SU-DHL-6 (cell line): ENCODE results near the gene LASP1NB.

ENCODE experiments used
- H2AFZ ChIP-seq: fragments of 200-600 bp; sonication (generic); 2 replicates; pipeline ENCODE4 v1.6.1; 2014; ENCODE audit warnings: low read depth, mild to moderate bottlenecking, moderate library complexity, mixed read lengths, antibody characterized with exemption, low read length; ENCODE audit not compliant: severe bottlenecking
- H3F3A ChIP-seq: fragments of 200-600 bp; shearing (Covaris generic); 2 replicates; pipeline ENCODE4 v1.6.0; 2016; ENCODE audit warnings: antibody characterized with exemption, mild to moderate bottlenecking; ENCODE audit not compliant: insufficient read depth
- H3K27ac ChIP-seq: fragments of 200-600 bp; sonication (generic); 2 replicates; pipeline ENCODE4 v1.5.1; 2016; ENCODE audit warnings: low read depth, mild to moderate bottlenecking, low read length, moderate library complexity, mixed read lengths
- H3K27me3 ChIP-seq: fragments of 200-600 bp; sonication (generic), shearing (Covaris generic); 2 replicates; pipeline ENCODE4 v1.6.0; 2014; ENCODE audit warnings: mild to moderate bottlenecking, low read length
- H3K36me3 ChIP-seq: fragments of 200-600 bp; sonication (generic); 2 replicates; pipeline ENCODE4 v1.6.1; 2014; ENCODE audit warnings: mild to moderate bottlenecking, low read length, mixed read lengths
- H3K4me2 ChIP-seq: fragments of 300-600, 200-600 bp; shearing (Covaris generic), sonication (generic); 2 replicates; pipeline ENCODE4 v1.6.0; 2014; ENCODE audit warnings: low read length, low read depth, mild to moderate bottlenecking; ENCODE audit not compliant: poor library complexity, severe bottlenecking
- H3K4me3 ChIP-seq: fragments of 200-600 bp; sonication (generic); 2 replicates; pipeline ENCODE4 v1.5.1; 2014; ENCODE audit warnings: antibody characterized with exemption, low read length, mild to moderate bottlenecking, mixed read lengths; ENCODE audit not compliant: insufficient read depth, poor library complexity, severe bottlenecking
- H3K79me2 ChIP-seq: fragments of 200-600 bp; sonication (generic); 2 replicates; pipeline ENCODE4 v1.6.1; 2014; ENCODE audit warnings: mild to moderate bottlenecking, low read length, moderate library complexity; ENCODE audit not compliant: insufficient read depth
- H3K9ac ChIP-seq: fragments of 200-600 bp; sonication (generic); 2 replicates; pipeline ENCODE4 v1.7.0; 2014; ENCODE audit warnings: mild to moderate bottlenecking, low read length
- H3K9me2 ChIP-seq: fragments of 200-600 bp; sonication (generic); replicated peaks from 2 replicates; pipeline ENCODE4 v1.6.1; 2014; ENCODE audit warnings: low read length; ENCODE audit not compliant: insufficient read depth
- H3K9me3 ChIP-seq: fragments of 200-600 bp; sonication (generic); 2 replicates; pipeline ENCODE4 v1.6.1; 2014; ENCODE audit warnings: low read length, mixed read lengths; ENCODE audit not compliant: insufficient read depth
- H4K20me1 ChIP-seq: fragments of 200-600 bp; sonication (generic); 2 replicates; pipeline ENCODE4 v1.6.1; 2014; ENCODE audit warnings: low read depth, mild to moderate bottlenecking, antibody characterized with exemption, low read length, moderate library complexity, mixed read lengths
- EZH2phosphoT487 ChIP-seq: fragments of 200-600 bp; sonication (generic), shearing (Covaris generic); conservative IDR thresholded peaks from 2 replicates; pipeline ENCODE4 v1.6.1; 2018; ENCODE audit warnings: mild to moderate bottlenecking, antibody characterized with exemption, low read length, moderate library complexity, mixed read lengths
- TF ChIP-seq, protein P1 (sequence below): fragments of 200-600 bp; sonication (generic); IDR thresholded peaks from one replicate; pipeline ENCODE4 v1.5.1; 2017; ENCODE audit warnings: antibody characterized with exemption, mild to moderate bottlenecking, low read length, moderate library complexity; ENCODE audit not compliant: insufficient read depth, poor library complexity, severe bottlenecking

LASP1NB gene

DNA sequence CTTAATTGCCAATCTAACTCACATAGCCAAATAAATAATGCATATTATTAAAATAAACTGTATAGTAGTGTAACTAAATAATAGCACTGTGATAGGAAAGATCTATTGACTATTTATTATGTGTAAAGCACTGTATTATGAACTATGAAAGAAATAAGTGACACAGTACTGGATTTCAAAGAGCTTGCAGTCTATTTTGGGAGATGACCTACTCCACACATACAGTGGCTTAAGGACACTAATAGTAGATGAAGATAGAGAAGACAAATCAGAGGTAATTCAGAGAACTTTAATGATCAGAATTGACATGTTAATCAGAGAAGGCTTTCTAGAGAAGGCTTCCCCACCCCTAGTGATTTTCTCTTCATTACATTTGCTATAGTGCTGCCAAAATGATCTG is 14.6 kb downstream of the LASP1NB start:
- Histone ChIP-seq H3F3A (no peaks in the 10 kb centered on the region; the same call in 1 of the 2 replicates), H3K27ac (no peak overlapping the region), H2AFZ (no peak overlapping the region), H3K9me2 (no peaks in the 10 kb centered on the region), H3K9me3 (no peaks in the 10 kb centered on the region), H3K27me3 (no peaks in the 10 kb centered on the region), H3K79me2 (no peaks in the 10 kb centered on the region), H3K36me3 (no peaks in the 10 kb centered on the region), H4K20me1 (no peaks in the 10 kb centered on the region), H3K9ac (no peak overlapping the region), H3K4me3 (no peak overlapping the region), H3K4me2 (no peak overlapping the region)
- TF ChIP-seq, protein P1, sequence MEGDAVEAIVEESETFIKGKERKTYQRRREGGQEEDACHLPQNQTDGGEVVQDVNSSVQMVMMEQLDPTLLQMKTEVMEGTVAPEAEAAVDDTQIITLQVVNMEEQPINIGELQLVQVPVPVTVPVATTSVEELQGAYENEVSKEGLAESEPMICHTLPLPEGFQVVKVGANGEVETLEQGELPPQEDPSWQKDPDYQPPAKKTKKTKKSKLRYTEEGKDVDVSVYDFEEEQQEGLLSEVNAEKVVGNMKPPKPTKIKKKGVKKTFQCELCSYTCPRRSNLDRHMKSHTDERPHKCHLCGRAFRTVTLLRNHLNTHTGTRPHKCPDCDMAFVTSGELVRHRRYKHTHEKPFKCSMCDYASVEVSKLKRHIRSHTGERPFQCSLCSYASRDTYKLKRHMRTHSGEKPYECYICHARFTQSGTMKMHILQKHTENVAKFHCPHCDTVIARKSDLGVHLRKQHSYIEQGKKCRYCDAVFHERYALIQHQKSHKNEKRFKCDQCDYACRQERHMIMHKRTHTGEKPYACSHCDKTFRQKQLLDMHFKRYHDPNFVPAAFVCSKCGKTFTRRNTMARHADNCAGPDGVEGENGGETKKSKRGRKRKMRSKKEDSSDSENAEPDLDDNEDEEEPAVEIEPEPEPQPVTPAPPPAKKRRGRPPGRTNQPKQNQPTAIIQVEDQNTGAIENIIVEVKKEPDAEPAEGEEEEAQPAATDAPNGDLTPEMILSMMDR = no peak
- TF ChIP-seq EZH2phosphoT487 = no peak

DNA sequence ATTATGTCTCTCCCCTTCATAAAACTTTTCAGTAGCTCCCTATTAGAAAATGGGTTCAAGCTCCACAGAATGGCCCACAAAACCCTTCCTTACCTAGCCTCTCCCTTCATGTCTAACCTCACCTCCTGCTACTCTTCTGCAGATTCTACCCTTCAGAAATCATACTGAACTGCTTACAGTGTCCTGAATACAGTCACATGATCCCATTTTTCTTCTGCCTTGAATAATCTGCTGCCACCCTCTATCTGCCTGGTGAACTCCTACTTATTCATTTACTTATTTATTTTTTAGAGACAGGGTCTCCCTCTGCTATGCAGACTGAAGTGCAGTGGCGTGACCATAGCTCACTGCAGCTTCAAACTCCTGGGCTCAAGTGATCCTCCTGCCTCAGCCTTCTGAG is 15.0 kb downstream of the LASP1NB start:
- Histone ChIP-seq H3K9me2 (no peaks in the 10 kb centered on the region), H4K20me1 (no peaks in the 10 kb centered on the region), H3K79me2 (no peaks in the 10 kb centered on the region), H3K9me3 (no peaks in the 10 kb centered on the region), H2AFZ (no peak overlapping the region), H3K27me3 (no peaks in the 10 kb centered on the region), H3K27ac (no peak overlapping the region), H3K4me2 (no peak overlapping the region), H3K9ac (no peak overlapping the region), H3F3A (peaks cover 3% of the 10 kb centered on the region), H3K36me3 (no peaks in the 10 kb centered on the region), H3K4me3 (no peak overlapping the region)
- TF ChIP-seq EZH2phosphoT487 = no peak
- TF ChIP-seq, protein P1 = no peak

DNA sequence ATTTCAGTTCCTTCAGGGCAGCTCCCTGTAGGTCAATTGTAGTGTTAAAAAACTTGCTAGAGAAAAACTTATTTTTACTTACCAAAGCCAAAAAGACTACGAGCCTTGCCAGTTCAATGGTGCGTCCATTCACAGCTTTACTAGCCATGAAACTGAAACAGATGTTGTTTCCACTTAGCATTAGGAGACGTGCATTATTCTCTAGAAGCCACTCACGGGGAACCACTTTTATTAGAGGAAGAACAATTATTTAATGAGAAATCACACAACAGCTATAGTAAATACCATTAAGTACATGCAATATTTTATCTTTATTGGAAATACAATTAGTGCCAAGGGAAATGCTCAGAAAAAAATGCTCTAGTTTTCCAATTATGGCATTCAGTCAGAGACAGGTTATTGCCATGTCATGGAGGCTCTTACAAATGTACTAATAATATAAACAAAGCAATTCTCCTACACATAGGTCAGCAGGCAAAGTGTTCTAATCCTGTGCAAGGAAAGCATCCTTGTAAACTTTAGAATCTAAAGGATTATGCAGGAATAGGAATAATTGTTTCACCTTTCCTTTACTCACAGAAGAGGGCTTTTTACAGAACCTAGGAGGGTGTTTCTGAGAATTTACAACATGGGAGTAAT is 17.4 kb downstream of the LASP1NB start:
- no peaks in the 10 kb centered on the region for H3K79me2 ChIP-seq
- no peaks in the 10 kb centered on the region for H3K27me3 ChIP-seq
- H3K9ac ChIP-seq = no peak overlapping the region
- no peaks in the 10 kb centered on the region for H3K36me3 ChIP-seq
- H3K9me3 ChIP-seq = no peaks in the 10 kb centered on the region
- peak overlapping the region; percentile 46 for H2AFZ ChIP-seq
- H4K20me1 ChIP-seq = no peaks in the 10 kb centered on the region
- H3K9me2 ChIP-seq = no peaks in the 10 kb centered on the region
- H3K4me3 ChIP-seq = no peak overlapping the region
- no peak for TF ChIP-seq EZH2phosphoT487
- TF ChIP-seq, protein P1 = no peak
- peaks cover 3% of the 10 kb centered on the region for H3F3A ChIP-seq
- H3K27ac ChIP-seq = no peak overlapping the region
- H3K4me2 ChIP-seq = peak overlapping the region; percentile 11
